Renal cortex interstitium (tissue), 11 donors: ENCODE measurements around the gene RPRD1B. TPM values are rescaled to one million over a fixed set of nuclear protein-coding genes. Genes with fewer than 3 reads are reported as not detected.
"Not testable (repeated sequence)": the region's sequence is repeated elsewhere in the genome, so short reads cannot be mapped to it uniquely, and the experiment has no call there.

Experiments
- DNase-seq, 11 donors: peaks; one replicate each; pipeline ENCODE4 v3.0.0-alpha.2; 2013; ENCODE audit warnings: low read depth in 9 of 11, low spot score in 4 of 11; ENCODE audit errors: extremely low read depth in 1 of 11
- polyA plus RNA-seq, 3 donors: library from polyadenylated mRNA; unstranded; fragments of 120-200 nt; gene quantifications; one replicate each; pipeline ENCODE4 v1.2.1, GENCODE V29; 2013; ENCODE audit not compliant: insufficient read length in 3 of 3

RPRD1B gene
- polyA plus RNA-seq, 3 donors, result 35.8 to 41.4 (median 38.4) TPM

DNA sequence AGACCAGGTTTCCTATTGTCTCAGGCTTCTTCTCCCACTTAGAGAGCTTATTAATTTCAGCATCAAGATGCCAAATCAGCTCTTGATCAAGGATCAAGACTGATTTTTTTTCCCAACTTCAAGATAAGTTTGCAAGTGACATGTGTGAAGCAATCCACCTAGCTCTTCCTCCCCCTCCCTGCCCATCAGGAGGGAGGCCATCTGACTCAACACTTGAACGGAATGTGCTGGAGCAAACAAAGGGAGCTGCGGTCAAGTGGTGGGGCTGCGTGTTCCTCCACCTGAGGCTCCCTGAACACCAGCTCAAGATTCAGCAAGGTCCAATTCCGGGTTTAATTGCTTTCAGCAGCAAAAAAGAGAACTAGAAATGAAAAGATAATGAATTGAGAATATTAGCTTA lies 39.0 kb upstream of the RPRD1B start:
- DNase-seq, result no peak

DNA sequence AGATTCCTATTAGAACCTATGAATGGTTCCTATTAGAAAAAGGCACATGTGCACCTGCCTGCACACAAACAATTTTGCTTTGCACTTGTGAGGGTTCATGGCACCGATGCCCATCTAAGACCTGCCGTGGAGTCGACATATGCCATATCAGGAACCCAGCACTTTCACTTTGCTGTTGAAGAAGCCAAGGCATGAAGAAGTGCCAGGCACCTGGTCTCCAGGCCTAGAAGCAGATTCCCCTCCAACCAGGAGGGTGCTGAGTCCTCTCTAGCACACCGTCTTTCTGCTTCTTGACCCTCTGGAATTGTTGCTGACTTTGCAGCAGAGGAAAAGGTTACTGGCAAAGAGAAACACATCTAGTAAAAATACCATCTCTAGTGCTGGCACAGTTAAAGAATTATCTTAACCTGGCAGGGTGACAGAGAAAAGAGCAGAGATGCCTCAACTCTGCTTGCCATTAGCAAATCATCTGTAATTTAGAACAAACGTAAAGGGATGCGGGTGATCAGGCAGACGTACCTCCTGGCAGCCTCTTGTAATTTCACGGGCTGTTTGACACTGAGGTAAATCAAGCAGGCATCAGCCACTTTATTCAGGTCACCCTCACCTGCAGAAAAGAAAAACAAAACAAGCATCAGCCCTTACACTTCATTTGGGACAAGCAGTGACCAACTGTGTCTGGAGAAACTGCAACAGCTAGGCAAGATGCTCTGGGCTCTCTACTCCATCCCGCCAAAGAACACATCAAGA lies 37.5 kb upstream of the RPRD1B start:
- no peak for DNase-seq

DNA sequence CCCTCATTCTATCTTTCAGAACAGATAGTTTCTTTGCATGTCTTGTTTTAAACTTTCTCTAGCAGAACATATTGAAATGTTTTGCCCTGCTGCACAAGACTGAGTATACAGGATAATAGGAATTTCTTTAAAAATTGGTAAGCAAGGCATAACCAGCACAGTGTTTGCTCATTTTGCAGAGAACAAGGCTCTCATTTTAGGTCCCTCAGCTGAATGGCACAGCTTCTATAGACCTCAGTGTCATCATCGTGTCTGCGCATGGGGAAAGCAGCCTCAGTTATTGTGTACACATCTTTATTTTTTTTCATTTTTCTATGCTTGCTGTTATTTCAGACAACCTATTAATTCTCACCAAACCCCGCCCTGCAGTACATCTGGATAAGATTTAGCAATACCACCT lies 36.0 kb upstream of the RPRD1B start:
- DNase-seq, result no peak

DNA sequence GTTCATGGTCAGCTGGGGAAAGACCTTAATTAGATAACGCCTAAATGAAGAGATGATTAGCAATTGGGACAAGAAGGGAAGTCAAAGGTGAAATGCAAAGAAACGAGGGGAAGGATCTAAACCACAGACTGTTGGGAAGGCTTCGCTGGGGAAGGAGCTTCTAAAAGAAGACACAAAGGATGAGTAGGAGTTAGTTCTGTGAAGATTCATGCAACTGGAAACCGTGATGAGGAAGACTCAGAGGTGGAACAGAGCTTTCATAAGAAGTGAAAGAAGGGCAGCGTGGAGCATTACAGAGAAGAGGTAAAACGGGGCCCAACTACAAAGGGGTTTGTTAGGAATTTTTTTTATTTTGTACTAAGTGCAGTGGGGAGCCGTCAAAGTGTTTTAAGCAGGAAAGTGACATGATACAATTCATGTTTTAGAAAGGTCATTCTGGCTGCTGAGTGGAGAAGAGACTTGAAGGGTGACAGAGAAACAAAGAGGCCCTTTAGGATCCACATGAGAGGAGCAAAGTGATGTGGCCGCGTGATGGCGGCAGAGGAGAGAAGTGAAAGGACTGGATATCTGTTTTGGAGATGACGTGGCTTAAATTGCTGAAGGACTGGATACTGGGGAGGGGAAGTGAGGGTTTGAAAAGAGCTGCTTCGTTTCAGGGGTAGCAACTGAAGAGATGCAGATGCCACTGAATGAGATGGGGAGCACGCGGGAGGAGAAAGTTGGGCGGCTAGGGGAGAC lies 33.9 kb upstream of the RPRD1B start:
- no peak for DNase-seq

- DNase-seq, result no peak
These were observed 33.3 kb upstream of the RPRD1B start for GRCh38 chr20:38000293-38000692.

DNA sequence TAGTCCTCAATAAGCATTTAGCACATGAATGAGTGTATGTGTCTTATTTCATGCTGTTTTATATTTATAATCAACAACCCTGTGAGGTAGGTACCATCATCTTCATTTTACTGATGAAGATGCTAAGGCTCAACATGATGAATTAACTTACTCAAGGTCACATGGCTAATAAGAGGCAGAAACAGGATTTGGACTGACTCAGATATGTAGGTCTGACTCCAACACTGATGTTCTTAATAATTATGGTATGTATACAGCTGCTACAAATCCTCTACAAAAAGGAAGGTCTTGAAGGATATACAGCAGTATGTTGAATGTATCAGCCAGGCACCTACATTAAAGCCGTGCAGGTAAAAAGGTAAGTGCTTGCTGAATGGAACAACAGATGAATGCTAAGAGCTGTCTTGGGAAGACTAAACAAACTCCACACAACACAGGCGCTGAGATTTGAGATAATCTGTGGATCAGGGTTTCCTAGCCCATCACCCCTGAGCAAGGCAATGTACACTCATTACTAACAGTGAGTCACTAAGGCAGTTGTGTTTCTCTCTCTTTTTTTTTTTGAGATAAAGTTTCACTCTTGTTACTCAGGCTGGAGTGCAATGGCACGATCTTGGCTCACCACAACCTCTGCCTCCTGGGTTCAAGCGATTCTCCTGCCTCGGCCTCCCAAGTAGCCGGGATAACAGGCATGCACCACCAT lies 32.2 kb upstream of the RPRD1B start:
- no peak for DNase-seq

DNA sequence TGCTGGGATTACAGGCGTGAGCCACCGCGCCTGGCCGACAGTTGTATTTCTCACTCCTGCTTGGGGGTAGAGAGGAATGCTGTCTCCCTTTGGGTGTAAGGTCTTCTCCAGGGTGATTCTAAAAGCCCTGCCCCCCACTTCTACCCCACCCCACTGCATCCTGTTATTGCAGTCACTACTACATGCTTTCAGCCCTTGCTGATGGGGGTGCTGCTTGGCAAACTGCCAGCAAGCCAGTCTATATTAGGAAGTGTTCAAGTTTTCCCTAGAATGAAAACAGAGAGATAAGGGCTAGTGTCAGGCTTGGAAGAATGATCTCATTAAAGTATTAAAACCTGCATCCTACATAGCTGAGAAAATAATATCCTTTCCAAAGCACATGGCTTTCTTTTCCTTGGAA lies 31.6 kb upstream of the RPRD1B start:
- no peak for DNase-seq

DNA sequence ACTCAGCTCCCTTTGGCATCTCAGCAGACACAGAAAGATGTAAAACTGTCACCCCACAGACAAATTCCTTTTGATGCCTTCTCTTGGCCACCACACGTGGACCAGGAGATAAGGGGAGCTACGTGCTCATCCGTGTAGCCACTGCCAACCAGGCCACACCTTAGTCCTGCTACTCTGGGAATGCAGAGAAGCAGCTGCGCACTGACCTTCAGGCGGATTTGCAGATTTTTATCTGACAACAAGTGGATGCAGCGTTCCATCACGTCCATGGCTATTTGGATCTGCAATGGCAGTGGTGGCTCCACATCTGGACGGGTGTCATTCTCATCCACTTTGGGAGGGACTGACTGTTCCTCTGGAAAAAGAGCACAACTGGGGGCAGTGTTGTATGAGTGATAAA lies 31.1 kb upstream of the RPRD1B start:
- no peak for DNase-seq

DNA sequence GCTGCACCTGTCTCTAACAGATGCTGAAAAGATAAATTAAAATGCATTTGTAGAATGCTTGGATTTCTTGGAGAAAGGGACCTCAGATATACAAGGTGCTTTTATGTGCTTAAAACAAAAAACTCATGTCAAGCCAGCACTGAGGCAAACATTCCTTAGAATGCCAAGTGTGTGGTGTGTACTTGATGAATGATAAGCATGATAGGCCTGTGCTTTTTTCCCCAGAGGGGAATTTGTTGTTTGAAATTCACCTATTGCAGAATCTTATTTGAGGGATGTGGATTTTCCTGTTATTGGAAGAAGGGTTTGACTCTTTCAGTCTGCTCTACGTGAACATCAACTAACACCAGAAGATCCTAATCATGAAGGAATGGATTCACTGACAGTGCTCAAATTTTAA lies 29.1 kb upstream of the RPRD1B start:
- no peak for DNase-seq

DNA sequence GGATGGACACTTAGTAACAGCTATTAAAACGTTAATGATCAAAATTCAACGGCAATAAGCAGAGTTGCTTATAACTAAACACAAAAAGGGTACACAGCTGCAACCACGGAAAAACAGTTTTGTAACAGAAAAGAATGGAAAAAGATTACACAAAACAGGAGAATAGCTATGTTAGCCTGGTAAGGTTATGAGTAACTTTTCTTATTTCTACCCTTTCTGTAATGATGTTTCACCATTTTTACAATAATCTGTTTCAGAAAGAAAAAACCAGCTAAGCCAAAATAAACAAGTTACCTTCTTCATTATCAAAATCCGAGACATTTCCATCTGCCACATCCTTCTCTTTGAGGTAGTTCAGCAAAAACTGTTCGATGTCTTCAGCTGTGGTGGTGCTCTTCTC lies 27.6 kb upstream of the RPRD1B start:
- no peak for DNase-seq

DNA sequence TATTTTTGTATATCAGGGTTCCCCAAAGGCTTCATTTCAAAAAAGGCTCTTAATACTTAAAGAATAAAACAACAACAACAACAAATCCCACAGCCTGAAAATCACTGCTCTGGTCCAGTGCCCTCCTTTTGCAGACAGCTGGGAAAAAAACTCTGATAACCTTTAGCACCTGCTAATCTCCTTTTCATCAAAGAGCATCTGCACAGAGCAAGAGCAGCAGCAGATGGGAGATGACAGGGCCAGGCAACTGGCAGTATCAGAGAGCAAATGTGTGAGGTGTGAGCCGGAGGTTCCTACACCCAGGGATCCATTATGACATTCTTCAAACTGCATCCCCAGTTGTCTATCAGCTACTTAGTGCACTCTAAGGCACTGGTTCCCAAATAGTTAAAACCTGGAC lies 26.0 kb upstream of the RPRD1B start:
- DNase-seq, result no peak

DNA sequence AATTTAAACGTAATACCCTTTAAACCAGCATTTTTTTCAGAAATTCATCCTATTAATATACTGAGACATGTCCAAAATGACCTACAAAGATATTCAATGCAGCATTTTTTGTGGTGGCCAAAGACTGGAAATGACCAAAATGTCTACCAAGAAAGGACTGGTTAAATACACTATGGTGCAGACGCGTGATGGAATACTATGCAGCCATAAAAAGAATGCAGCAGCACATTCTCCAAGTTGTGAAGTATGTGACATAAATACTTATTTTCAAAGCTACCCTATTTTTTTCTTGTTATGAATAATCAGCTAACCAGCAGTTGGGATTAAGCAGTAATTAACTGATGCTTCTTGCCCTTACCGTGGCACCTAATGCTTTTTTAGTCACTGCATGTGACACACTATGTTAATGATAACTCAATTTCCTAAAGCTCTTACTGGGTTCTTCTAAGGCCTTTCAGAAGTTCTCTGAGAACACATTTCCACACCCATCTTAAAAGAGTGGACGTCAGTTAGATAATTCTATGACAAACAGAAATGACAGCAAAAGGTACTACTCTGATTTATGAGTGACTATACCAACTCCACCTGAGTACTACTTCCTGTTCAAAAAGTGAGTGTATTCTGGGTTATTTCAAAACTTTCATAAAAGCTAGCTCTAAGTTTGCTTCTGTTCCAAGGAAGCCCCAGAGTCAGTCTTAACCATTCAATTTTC lies 25.2 kb upstream of the RPRD1B start:
- DNase-seq, result no peak

DNA sequence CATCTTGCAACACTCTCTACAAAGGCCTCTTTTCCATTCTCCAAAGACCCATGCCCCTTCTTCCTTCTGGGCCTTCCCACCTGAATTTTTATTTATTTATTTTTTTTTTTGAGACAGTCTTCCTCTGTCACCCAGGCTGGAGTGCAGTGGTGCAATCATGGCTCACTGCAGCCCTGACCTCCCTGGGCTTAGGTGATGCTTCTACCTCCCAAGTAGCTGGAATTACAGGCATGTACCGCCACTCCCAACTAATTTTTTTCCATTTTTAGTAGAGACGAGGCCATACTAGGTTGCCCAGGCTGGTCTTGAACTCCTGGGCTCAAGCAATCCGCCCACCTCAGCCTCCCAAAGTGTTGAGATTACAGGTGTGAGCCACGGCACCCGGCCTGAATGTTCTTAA lies 24.1 kb upstream of the RPRD1B start:
- not testable (repeated sequence) for DNase-seq

DNA sequence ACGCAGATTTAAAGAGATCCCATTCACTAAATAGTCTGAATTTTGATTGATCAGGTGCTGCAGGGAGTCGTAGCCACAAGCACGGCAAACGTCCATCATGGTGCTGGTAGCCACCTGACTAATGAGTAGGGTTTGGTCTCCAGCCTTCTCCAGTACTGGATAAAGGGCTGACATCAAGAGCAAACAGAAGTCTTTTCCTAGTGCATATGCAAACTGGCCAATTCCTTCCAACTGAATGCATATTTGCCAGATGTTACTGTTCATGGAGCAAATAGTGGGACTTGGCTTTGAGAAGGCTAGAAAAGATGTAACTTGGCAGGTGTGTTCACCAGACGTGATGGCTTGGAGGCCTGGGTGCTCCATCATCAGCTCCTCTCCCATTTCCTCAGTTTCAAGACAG lies 21.9 kb upstream of the RPRD1B start:
- DNase-seq, result no peak

- no peak for DNase-seq
These were observed 21.2 kb upstream of the RPRD1B start for GRCh38 chr20:38012332-38012731.

GRCh38 chr20:38013887-38014286 lies 19.7 kb upstream of the RPRD1B start:
- no peak for DNase-seq

- no peak for DNase-seq
These were observed 15.6 kb upstream of the RPRD1B start for GRCh38 chr20:38017959-38018358.

DNA sequence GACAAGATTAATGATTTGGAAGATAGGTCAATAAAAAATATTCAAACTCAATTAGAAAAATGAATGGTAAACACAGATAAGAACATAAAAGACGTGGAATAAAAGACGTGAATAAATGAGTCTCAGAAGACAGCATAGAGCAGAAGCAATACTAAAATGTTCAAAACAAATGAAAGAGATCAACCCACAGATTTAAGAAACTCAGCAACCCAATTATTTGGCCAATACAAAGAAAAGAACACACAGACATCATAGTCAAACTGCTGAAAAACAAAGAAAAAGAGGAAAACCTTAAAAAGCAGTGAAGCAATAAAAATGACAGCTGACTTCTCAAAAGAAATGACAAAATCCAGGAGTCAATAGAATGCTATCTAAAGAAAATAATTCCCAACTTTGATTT lies 15.2 kb upstream of the RPRD1B start:
- DNase-seq, result no peak

- no peak for DNase-seq
These were observed 12.3 kb upstream of the RPRD1B start for GRCh38 chr20:38021087-38021772.
